CD14-positive monocyte (primary cell): Measurements from ENCODE around the gene TARS3. TPM values are rescaled to one million over a fixed set of nuclear protein-coding genes. Genes with fewer than 3 reads are reported as not detected.

ENCODE experiments used
- DNase-seq, 3 donors: peaks; one replicate each; pipeline ENCODE4 v3.0.0-alpha.2; 2011 to 2022
- H2AFZ ChIP-seq: 2 replicates; pipeline ENCODE4 v1.6.0; 2012; ENCODE audit warnings: mild to moderate bottlenecking, low read depth, low read length, inconsistent platforms; ENCODE audit not compliant: insufficient read depth, poor library complexity, severe bottlenecking
- H3K27ac ChIP-seq, 2 donors: 1 replicate in 1 of 2; 2 replicates in 1 of 2; pipeline ENCODE4 v1.5.1; 2012 to 2013; ENCODE audit warnings: low read length in 2 of 2, control low read depth in 1 of 2, inconsistent platforms in 1 of 2, low read depth in 1 of 2, mild to moderate bottlenecking in 1 of 2
- H3K27me3 ChIP-seq, 2 donors: one replicate each; pipeline versions ENCODE4 v1.6.0 to v1.6.1; 2011 to 2013; ENCODE audit warnings: low read length in 2 of 2; ENCODE audit not compliant: control insufficient read depth in 2 of 2, insufficient read depth in 2 of 2
- H3K36me3 ChIP-seq, 2 donors: replicated peaks in 1 of 2; 1 replicate in 1 of 2; 2 replicates in 1 of 2; pipeline versions ENCODE4 v1.5.1 to v1.6.1; 2012 to 2013; ENCODE audit warnings: low read length in 2 of 2, control low read depth in 1 of 2, inconsistent platforms in 1 of 2, mild to moderate bottlenecking in 1 of 2; ENCODE audit not compliant: insufficient read depth in 2 of 2, control insufficient read depth in 1 of 2
- H3K4me1 ChIP-seq, 2 donors: 1 replicate in 1 of 2; 2 replicates in 1 of 2; pipeline versions ENCODE4 v1.5.1 to v1.6.1; 2012 to 2013; ENCODE audit warnings: low read length in 2 of 2, control low read depth in 1 of 2, inconsistent platforms in 1 of 2, mild to moderate bottlenecking in 1 of 2, moderate library complexity in 1 of 2; ENCODE audit not compliant: insufficient read depth in 2 of 2, control insufficient read depth in 1 of 2
- H3K4me2 ChIP-seq: replicated peaks from 2 replicates; pipeline ENCODE3; 2012; ENCODE audit warnings: low read length, moderate library complexity, mild to moderate bottlenecking; ENCODE audit not compliant: poor library complexity, severe bottlenecking; ENCODE audit errors: extremely low read depth
- H3K4me3 ChIP-seq, 3 experiments: fragments of 200-600 bp in 1 of 3; sonication (generic) in 1 of 3; replicated peaks in 1 of 3; 1 replicate in 2 of 3; 2 replicates in 1 of 3; pipeline ENCODE4 v1.5.1; 2011 to 2013; ENCODE audit warnings: low read length in 3 of 3, mild to moderate bottlenecking in 3 of 3, control low read depth in 2 of 3, low read depth in 2 of 3, inconsistent platforms in 1 of 3, moderate library complexity in 1 of 3
- H3K79me2 ChIP-seq: 2 replicates; pipeline ENCODE4 v1.6.0; 2012; ENCODE audit warnings: mild to moderate bottlenecking, control low read depth, inconsistent platforms, low read length, moderate library complexity; ENCODE audit not compliant: insufficient read depth
- H3K9ac ChIP-seq: 2 replicates; pipeline ENCODE4 v1.6.0; 2017; ENCODE audit warnings: low read length, mild to moderate bottlenecking; ENCODE audit not compliant: insufficient read depth, poor library complexity, severe bottlenecking
- H3K9me3 ChIP-seq, 2 donors: replicated peaks in 1 of 2; 1 replicate in 1 of 2; 2 replicates in 1 of 2; pipeline versions ENCODE4 v1.5.1 to v1.6.1; 2012 to 2013; ENCODE audit warnings: low read length in 2 of 2, control low read depth in 1 of 2; ENCODE audit not compliant: control insufficient read depth in 1 of 2, insufficient read depth in 1 of 2
- H4K20me1 ChIP-seq: 2 replicates; pipeline ENCODE4 v1.6.0; 2012; ENCODE audit warnings: mild to moderate bottlenecking, low read length, control low read depth, moderate library complexity; ENCODE audit not compliant: insufficient read depth
- H3K27ac Mint-ChIP-seq, 7 donors: one replicate each; pipeline ENCODE4 v1.8.0; 2020; ENCODE audit warnings: mild to moderate bottlenecking in 7 of 7, mixed read lengths in 7 of 7, moderate library complexity in 6 of 7, inconsistent platforms in 2 of 7
- H3K27me3 Mint-ChIP-seq, 3 donors: one replicate each; pipeline ENCODE4 v1.8.0; 2021 to 2022; ENCODE audit warnings: low read depth in 3 of 3, mild to moderate bottlenecking in 3 of 3, mixed read lengths in 3 of 3, moderate library complexity in 3 of 3, inconsistent platforms in 1 of 3
- H3K36me3 Mint-ChIP-seq, 2 donors: one replicate each; pipeline ENCODE4 v1.8.0; 2020; ENCODE audit warnings: mixed read lengths in 2 of 2, inconsistent platforms in 1 of 2, mild to moderate bottlenecking in 1 of 2
- H3K4me1 Mint-ChIP-seq: one replicate; pipeline ENCODE4 v1.8.0; 2020; ENCODE audit warnings: mild to moderate bottlenecking, mixed read lengths
- H3K4me3 Mint-ChIP-seq, 2 donors: one replicate each; pipeline ENCODE4 v1.8.0; 2020; ENCODE audit warnings: mild to moderate bottlenecking in 2 of 2, mixed read lengths in 2 of 2, moderate library complexity in 1 of 2
- H3K9me3 Mint-ChIP-seq, 7 donors: one replicate each; pipeline ENCODE4 v1.8.0; 2020 to 2022; ENCODE audit warnings: mixed read lengths in 7 of 7, mild to moderate bottlenecking in 6 of 7, moderate library complexity in 6 of 7, inconsistent platforms in 2 of 7
- WGBS: methylation state at CpG from one replicate; pipeline ENCODE4 v1.1.5; 2013; ENCODE audit warnings: missing lambda C conversion rate; ENCODE audit not compliant: insufficient coverage; 5-methylcytosine and 5-hydroxymethylcytosine counted together
- intact Hi-C, 2 donors: fragments of 100-400 bp; cut with micrococcal nuclease; formaldehyde crosslinking; loops; one replicate each; pipeline versions ENCODE4 v1.15.0 to v1.15.1; 2023
- polyA plus RNA-seq, 3 donors: library from polyadenylated mRNA; depleted of rRNA in 1 of 3; unstranded in 2 of 3; stranded (reverse) in 1 of 3; fragments of 300-500 nt in 2 of 3; fragments of >200 nt in 1 of 3; fragmentation: Illumina TruSeq in 2 of 3; gene quantifications; 1 replicate in 2 of 3; 2 replicates in 1 of 3; pipeline ENCODE4 v1.2.3, GENCODE V29; 2012 to 2021
- TF ChIP-seq, protein P1 (sequence below): fragments of 200-600 bp; IDR thresholded peaks from one replicate; pipeline ENCODE4 v1.8.0; 2022; ENCODE audit warnings: antibody characterized with exemption, mild to moderate bottlenecking

Gene TARS3
- polyA plus RNA-seq, 3 donors = 1.3 to 2.4 (median 1.8) TPM

DNA sequence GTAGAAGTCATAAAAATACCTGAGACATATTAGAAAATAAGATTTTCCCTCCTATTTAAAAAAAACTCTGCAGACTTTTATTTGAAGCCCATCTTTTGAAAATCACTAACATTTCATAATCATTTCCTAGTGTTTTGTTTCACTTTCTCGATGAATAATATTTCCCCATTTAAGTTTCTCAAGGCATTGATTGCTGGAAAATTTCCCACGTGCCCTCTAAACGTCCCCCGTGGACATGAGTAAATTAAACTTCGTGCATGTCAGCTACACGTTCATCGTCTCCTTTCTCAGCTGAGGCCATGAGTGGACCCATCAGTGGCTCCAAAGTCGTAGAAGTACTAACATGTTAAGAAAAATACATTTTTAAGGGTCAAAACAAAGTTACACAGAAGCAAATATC lies 70.1 kb downstream of the TARS3 start:
- Mint-ChIP-seq H3K4me3 (peak overlapping the region; percentile 40 to 54), H3K36me3 (peaks cover 7 to 9% of the 10 kb centered on the region in 2 donors), H3K4me1 (peaks cover 50% of the 10 kb centered on the region), H3K9me3 (no peaks in the 10 kb centered on the region), H3K27me3 (no peaks in the 10 kb centered on the region), H3K27ac (peak overlapping the region; percentile 46 to 99 (median 86))
- intact Hi-C loops = loop anchor here (5.0 to 10.0 kb wide), 7 partner anchors 68 to 1049 kb away; partner anchors contain the start of genes ASB7 (in 1 of the 2), LINS1 (in 1 of the 2), SELENOS (in 1 of the 2) and TARS3 (in 1 of the 2)
- Histone ChIP-seq H3K4me3 (peak overlapping the region in 1 of 3 experiments; percentile 15), H3K36me3 (peaks cover 0 to 7% of the 10 kb centered on the region in 2 donors), H3K9me3 (no peaks in the 10 kb centered on the region), H3K27me3 (no peaks in the 10 kb centered on the region), H3K27ac (peak overlapping the region in 1 of 2 donors; percentile 99), H4K20me1 (no peaks in the 10 kb centered on the region), H3K9ac (no peak overlapping the region), H3K4me1 (peaks cover 48 to 50% of the 10 kb centered on the region in 2 donors), H2AFZ (peak overlapping the region; percentile 49), H3K4me2 (peak overlapping the region; percentile 35), H3K79me2 (peaks cover 34% of the 10 kb centered on the region)
- TF ChIP-seq, protein P1, sequence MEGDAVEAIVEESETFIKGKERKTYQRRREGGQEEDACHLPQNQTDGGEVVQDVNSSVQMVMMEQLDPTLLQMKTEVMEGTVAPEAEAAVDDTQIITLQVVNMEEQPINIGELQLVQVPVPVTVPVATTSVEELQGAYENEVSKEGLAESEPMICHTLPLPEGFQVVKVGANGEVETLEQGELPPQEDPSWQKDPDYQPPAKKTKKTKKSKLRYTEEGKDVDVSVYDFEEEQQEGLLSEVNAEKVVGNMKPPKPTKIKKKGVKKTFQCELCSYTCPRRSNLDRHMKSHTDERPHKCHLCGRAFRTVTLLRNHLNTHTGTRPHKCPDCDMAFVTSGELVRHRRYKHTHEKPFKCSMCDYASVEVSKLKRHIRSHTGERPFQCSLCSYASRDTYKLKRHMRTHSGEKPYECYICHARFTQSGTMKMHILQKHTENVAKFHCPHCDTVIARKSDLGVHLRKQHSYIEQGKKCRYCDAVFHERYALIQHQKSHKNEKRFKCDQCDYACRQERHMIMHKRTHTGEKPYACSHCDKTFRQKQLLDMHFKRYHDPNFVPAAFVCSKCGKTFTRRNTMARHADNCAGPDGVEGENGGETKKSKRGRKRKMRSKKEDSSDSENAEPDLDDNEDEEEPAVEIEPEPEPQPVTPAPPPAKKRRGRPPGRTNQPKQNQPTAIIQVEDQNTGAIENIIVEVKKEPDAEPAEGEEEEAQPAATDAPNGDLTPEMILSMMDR = no peak
- peak; percentile 77 to 88 (median 79) for DNase-seq
- WGBS = 27% methylated on average over 6 of the region's 8 CpGs

GRCh38 chr15:101652786-101653430 lies 71.4 kb downstream of the TARS3 start:
- H4K20me1 ChIP-seq = no peaks in the 10 kb centered on the region
- H3K4me3 ChIP-seq = peak overlapping the region; percentile 60 to 80 (median 68)
- H3K27ac Mint-ChIP-seq = peak overlapping the region; percentile 96 to 99 (median 97)
- 40% methylated on average over 19 of the region's 42 CpGs for WGBS
- no peaks in the 10 kb centered on the region for H3K27me3 ChIP-seq
- H3K9ac ChIP-seq = peak overlapping the region; percentile 97
- intact Hi-C loops = loop anchor here (2.0 to 10.0 kb wide), 8 partner anchors 69 to 1048 kb away; partner anchors contain the start of genes ASB7 (in 1 of the 2), LINS1 (in 1 of the 2), SELENOS (in 1 of the 2) and SNRPA1 (in 1 of the 2)
- peak overlapping the region; percentile 99 to 100 for H3K27ac ChIP-seq
- peaks cover 12 to 19% of the 10 kb centered on the region in 2 donors for H3K36me3 ChIP-seq
- H3K9me3 ChIP-seq = no peaks in the 10 kb centered on the region
- H3K4me2 ChIP-seq = peak overlapping the region; percentile 78
- no peaks in the 10 kb centered on the region for H3K9me3 Mint-ChIP-seq
- H3K79me2 ChIP-seq = peaks cover 47% of the 10 kb centered on the region
- peaks cover 17 to 21% of the 10 kb centered on the region in 2 donors for H3K36me3 Mint-ChIP-seq
- TF ChIP-seq, protein P1 = no peak
- H3K27me3 Mint-ChIP-seq = no peaks in the 10 kb centered on the region
- DNase-seq = no peak
- H2AFZ ChIP-seq = peak overlapping the region; percentile 69
- peaks cover 43% of the 10 kb centered on the region for H3K4me1 Mint-ChIP-seq
- peak overlapping the region; percentile 80 to 89 for H3K4me3 Mint-ChIP-seq
- H3K4me1 ChIP-seq = peaks cover 43 to 48% of the 10 kb centered on the region in 2 donors
